GM12865 (cell line): ENCODE results near the gene TMTC2.

ENCODE experiments used
- DNase-seq: peaks from one replicate; pipeline ENCODE4 v3.0.0; 2010; ENCODE audit warnings: low read depth
- H3K4me3 ChIP-seq: 2 replicates; pipeline ENCODE4 v1.5.1; 2011; ENCODE audit warnings: mild to moderate bottlenecking, low read depth, low read length, control low read depth
- TF ChIP-seq, protein P1 (sequence below): IDR thresholded peaks from 2 replicates; pipeline ENCODE4 v1.5.1; 2011; ENCODE audit warnings: low read length, control low read depth, low read depth, inconsistent platforms; ENCODE audit not compliant: insufficient read depth; ENCODE audit errors: missing control alignments

TMTC2 gene

DNA sequence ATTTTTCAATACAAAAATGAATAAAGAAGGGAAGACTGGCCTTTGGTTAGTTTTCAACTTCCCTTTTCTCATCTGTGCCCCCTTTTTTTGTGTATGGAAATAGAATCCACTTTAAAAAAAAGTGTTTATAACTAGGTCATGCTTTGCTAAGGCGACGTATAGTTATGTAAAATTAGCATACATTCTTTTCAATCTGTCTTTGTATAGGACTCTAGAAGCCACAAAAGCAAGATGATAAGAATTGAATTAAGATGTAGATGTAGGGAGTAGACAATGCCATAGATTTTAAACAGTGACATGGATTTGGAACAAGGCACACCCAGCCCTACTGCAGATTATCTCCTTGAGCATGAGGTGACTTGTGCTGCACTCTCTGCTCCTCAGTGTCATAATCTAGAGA, 354.3 kb downstream of the TMTC2 start:
- no peak for DNase-seq
- no peak overlapping the region for H3K4me3 ChIP-seq
- TF ChIP-seq, protein P1, sequence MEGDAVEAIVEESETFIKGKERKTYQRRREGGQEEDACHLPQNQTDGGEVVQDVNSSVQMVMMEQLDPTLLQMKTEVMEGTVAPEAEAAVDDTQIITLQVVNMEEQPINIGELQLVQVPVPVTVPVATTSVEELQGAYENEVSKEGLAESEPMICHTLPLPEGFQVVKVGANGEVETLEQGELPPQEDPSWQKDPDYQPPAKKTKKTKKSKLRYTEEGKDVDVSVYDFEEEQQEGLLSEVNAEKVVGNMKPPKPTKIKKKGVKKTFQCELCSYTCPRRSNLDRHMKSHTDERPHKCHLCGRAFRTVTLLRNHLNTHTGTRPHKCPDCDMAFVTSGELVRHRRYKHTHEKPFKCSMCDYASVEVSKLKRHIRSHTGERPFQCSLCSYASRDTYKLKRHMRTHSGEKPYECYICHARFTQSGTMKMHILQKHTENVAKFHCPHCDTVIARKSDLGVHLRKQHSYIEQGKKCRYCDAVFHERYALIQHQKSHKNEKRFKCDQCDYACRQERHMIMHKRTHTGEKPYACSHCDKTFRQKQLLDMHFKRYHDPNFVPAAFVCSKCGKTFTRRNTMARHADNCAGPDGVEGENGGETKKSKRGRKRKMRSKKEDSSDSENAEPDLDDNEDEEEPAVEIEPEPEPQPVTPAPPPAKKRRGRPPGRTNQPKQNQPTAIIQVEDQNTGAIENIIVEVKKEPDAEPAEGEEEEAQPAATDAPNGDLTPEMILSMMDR: no peak

DNA sequence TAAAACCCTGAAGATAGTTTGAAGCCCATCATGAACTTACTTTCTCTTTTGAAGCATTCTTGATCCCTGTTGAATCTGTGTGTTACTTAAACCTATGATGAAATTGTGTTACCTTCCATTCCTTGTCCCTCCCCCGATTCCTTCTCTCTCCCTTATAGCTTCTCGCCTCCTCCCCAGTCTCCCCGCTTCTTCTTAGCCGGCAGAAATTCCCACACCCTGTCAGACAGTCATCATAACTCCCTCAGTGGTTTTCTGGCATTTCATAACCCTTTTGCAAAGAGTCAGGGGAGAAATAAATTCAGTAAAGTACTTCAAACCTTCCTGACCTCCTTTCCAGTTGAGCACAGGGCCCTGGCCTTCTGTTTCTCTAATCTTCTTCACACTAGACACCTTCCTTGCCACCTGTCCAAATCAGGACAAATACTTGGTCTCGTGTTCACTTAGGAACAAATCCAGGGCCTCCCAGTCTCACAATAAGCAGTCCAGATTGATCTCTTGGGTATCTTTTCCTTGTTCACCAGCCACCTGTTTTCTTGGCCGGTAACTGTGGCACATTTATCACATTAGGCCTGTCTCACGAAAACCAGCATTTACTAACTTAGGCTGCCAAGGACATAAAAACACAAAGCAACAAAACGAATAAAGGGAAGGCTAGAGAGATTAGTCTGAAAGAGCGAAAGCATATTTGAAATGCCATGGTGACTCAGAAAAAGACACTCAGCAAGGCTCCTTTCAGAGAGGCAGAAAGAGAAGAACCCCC, 355.9 kb downstream of the TMTC2 start:
- TF ChIP-seq, protein P1: no peak
- H3K4me3 ChIP-seq: no peak overlapping the region
- DNase-seq: no peak

DNA sequence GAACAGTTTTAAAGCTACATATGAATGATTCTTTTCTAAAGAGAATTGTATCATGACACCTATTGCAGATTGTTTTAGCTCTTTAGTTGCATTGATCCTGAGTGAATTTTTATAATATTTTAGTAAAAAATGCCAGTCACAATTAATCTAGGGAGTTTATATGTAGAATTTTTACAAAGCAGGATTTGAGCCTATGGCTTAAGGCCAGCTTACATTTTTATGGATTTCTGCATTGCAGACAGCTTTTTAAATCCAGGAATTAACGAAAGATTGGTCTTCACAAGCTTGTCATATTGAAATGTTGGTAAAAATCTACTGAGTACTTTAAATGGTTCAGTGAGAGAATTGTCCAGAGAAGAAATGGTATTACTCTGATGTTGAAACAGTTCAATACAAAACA, 358.0 kb downstream of the TMTC2 start:
- no peak overlapping the region for H3K4me3 ChIP-seq
- DNase-seq: no peak
- TF ChIP-seq, protein P1: no peak

DNA sequence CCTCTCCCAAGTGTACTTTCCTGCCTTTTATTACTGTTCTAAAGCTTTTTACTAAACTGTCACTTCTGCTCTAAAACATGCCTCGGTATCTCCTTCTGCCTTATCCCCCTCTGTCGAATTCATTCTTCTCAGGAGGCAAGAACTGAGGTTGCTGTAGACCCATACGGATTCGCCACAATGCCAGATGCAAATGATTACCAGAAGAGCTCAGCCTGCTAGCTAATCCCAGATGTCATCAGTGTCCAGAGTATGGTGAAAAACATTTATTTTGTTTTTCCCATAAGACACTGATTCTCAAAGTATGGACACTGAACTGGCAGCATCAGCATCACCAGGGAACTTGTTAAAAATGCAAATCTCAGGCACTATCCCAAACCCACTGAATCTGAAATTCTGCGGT, 359.3 kb downstream of the TMTC2 start:
- H3K4me3 ChIP-seq: no peak overlapping the region
- DNase-seq: no peak
- TF ChIP-seq, protein P1: no peak

DNA sequence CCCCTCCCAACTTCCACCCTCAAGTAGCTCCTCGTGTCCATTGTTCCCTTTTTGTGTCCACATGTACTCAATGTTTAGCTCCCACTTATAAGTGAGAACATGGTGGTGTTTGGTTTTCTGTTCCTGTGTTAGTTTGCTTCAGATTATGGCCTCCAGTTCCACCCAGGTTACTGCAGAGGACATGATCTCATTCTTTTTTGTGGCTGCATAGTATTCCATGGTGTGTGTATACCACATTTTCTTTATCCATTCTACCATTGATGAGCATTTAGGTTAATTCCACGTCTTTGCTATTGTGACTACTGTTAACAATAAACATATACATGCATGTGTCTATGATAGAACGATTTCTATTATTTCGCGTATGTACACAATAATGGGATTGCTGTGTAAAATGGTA, 362.6 kb downstream of the TMTC2 start:
- no peak overlapping the region for H3K4me3 ChIP-seq
- TF ChIP-seq, protein P1: no peak
- DNase-seq: no peak

DNA sequence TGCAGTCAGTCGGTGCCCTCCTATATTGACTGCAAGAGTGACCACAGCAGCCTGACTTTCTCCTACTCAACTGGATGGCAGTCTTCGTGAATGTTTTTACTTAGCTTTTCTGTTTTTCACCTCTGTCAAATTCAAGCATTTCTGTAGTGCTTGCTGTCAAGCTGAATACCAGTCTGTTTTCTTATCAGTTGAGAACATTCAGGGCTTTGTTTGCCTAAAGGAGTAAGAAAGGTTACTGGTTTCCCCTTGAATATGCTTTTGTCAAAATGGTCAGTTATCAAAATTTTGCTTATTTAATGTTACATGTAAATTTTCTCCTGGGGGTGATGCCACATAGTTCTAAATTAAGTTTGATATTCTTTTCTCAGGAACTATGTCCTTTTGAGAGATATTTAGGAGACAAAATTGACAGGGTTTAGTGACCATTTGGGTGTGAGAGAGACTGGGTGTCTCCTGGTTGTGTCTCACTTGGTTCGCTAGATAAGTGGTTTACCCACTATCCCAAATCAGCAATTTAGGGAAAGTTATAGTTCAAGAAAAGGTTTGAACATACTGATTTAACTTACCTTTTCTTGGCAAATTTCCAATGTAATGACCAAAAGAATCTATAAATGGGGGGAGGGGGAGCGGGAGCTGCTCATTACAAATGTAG, 366.3 kb downstream of the TMTC2 start:
- TF ChIP-seq, protein P1: no peak
- no peak for DNase-seq
- no peak overlapping the region for H3K4me3 ChIP-seq
